ENCODE results near the gene FAM78A. TPM values are rescaled to one million over a fixed set of nuclear protein-coding genes. Genes with fewer than 3 reads are reported as not detected.

Gene FAM78A
- total and polyA plus RNA-seq, 7 donors: 4.3 to 17.6 (median 11.5) TPM

DNA sequence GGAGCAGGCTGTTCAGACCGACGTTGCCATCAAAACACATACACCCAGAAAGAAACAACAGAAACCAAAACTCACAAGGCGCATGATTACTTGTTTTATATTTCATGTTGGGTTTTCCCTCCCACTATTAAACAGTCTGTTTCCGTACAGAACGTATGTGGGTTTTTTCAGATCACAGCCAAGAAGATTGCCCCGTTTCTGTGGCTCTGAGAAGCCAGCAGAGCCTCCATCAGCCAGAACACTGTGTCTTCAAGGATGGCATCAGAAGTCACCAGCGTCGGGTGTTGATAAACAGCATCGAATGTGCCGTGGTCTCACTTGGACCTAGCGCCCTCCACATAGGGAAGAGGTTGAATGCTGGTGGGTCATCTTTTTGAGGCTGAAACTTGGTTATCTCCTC, 42.8 kb downstream of the FAM78A start:
- no peak overlapping the region for H3K4me3 ChIP-seq
- peaks cover 5 to 53% of the 10 kb centered on the region in 2 donors for H3K36me3 ChIP-seq (ENCODE audit: insufficient read depth in 1 of 2, low read depth in 1 of 2)
- DNase-seq (no peak), ATAC-seq (no peak)
- H3K27ac ChIP-seq: no peak overlapping the region
- H3K27me3 ChIP-seq (ENCODE audit: insufficient read depth in 3 of 3, low read length in 2 of 3): no peaks in the 10 kb centered on the region
- TF ChIP-seq, protein P1, sequence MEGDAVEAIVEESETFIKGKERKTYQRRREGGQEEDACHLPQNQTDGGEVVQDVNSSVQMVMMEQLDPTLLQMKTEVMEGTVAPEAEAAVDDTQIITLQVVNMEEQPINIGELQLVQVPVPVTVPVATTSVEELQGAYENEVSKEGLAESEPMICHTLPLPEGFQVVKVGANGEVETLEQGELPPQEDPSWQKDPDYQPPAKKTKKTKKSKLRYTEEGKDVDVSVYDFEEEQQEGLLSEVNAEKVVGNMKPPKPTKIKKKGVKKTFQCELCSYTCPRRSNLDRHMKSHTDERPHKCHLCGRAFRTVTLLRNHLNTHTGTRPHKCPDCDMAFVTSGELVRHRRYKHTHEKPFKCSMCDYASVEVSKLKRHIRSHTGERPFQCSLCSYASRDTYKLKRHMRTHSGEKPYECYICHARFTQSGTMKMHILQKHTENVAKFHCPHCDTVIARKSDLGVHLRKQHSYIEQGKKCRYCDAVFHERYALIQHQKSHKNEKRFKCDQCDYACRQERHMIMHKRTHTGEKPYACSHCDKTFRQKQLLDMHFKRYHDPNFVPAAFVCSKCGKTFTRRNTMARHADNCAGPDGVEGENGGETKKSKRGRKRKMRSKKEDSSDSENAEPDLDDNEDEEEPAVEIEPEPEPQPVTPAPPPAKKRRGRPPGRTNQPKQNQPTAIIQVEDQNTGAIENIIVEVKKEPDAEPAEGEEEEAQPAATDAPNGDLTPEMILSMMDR (IDR thresholded peaks at IDR 0.05): no peak
- peaks cover 22% of the 10 kb centered on the region for H3K4me1 ChIP-seq
- H3K9me3 ChIP-seq: no peaks in the 10 kb centered on the region
- intact Hi-C loops (cut with DNase I): no loop called here
- 89 to 94% (median 89%) methylated on average over 11 of the region's 11 CpGs for WGBS, 3 donors

DNA sequence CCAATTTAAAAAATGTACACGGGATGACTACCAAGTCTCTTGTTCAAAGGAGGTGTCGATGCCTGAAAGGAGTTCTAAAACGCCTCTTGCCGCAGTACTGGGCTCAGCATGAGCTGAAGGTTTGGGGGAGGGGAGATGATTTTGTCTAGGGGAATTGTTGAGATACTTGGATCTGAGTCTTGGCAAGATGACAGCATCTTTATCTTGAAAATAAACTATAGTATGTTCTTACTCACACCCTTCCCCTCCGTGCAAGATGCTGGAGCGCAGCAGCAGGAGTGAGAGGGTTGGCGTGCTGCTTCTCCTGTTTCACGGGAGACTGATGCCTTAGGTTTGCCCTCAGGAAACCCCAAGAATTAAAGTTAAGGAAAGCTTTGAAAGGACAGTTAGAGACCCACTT, 47.3 kb downstream of the FAM78A start:
- Histone ChIP-seq H3K9me3 (no peaks in the 10 kb centered on the region), H3K27ac (no peak overlapping the region), H3K4me1 (peaks cover 7% of the 10 kb centered on the region), H3K4me3 (peak overlapping the region; percentile 22), H3K36me3 (ENCODE audit: insufficient read depth in 1 of 2, low read depth in 1 of 2) (peaks cover under 1 to 65% of the 10 kb centered on the region in 2 donors), H3K27me3 (ENCODE audit: insufficient read depth in 3 of 3, low read length in 2 of 3) (no peaks in the 10 kb centered on the region)
- intact Hi-C loops (cut with DNase I): no loop called here
- 83 to 88% (median 85%) methylated on average over 8 of the region's 8 CpGs for WGBS, 3 donors
- no peak for ATAC-seq
- TF ChIP-seq, protein P1 (IDR thresholded peaks at IDR 0.05): no peak
- no peak for DNase-seq

DNA sequence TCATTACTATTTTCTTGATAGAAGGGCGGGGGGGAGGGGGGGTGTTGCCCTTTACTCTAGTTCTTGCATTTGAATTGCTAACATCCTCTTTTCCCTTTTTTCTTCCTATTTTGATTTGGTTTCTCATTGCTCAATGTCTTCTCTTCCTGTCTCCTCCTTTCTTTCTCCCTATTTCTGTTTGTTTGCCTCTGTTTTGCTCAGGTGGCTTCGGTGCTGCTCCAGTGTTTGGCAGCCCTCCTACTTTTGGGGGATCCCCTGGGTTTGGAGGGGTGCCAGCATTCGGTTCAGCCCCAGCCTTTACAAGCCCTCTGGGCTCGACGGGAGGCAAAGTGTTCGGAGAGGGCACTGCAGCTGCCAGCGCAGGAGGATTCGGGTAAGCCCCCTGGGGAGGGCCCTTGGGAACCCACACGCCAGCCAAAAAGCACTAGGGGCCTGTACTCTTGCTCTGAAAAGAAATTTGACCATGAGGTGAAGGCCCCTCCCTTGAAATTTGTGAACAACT, 48.3 kb downstream of the FAM78A start:
- intact Hi-C loops (cut with DNase I): no loop called here
- no peaks in the 10 kb centered on the region for H3K27me3 ChIP-seq (ENCODE audit: insufficient read depth in 3 of 3, low read length in 2 of 3)
- peaks cover 7% of the 10 kb centered on the region for H3K4me1 ChIP-seq
- H3K9me3 ChIP-seq: no peaks in the 10 kb centered on the region
- 74 to 81% (median 76%) methylated on average over 9 of the region's 9 CpGs for WGBS, 3 donors
- TF ChIP-seq, protein P1 (IDR thresholded peaks at IDR 0.05): no peak
- H3K27ac ChIP-seq: no peak overlapping the region
- DNase-seq: peak in 1 of 2 donors; percentile 16
- peak overlapping the region; percentile 22 for H3K4me3 ChIP-seq
- no peak for ATAC-seq
- H3K36me3 ChIP-seq (ENCODE audit: insufficient read depth in 1 of 2, low read depth in 1 of 2): peaks cover 0 to 62% of the 10 kb centered on the region in 2 donors

DNA sequence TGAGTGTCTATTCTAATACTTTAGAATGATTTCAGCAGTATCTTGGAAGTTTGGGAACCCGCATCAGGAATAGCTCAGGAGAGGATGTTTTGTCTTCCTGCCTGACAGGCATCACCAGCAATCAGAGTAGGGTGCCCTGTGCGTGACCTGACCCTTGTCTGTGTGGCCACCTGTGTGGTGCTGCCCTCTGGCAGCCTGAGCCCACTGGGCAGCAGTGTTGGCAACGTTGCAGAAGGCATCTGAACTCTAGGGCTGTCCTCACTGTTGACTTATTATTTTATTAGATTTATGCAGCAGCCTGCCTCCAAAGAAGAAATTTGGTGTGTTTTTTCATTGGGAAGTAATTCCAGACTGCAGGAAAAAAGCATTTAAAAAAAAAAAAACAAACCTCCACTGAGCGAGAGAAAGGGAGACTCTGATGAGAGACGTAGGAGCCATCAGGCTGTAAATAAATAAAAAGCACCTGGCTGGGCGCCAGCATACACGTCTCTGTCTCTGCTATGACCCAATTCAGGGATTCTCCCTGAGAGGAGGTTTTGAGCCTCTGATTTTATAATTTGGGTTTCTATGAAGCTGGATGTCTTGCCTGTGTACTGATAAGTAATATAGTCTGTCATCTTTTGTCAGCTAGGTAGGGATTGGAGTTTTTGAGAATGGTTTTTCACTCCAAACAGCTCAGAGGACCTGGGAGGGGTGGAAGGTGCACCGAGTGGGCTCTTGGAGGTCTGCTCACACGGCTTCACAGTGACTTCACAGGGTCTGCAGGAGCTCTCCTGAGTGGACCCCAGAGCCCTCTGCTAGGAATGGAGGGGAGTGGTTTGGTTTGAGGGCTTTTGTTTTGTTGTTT, 49.0 kb downstream of the FAM78A start:
- no peaks in the 10 kb centered on the region for H3K27me3 ChIP-seq (ENCODE audit: insufficient read depth in 3 of 3, low read length in 2 of 3)
- ATAC-seq (peak in 2 of 4 donors; percentile 42 to 53), DNase-seq (peak; percentile 27 to 66)
- H3K9me3 ChIP-seq: no peaks in the 10 kb centered on the region
- 44 to 48% (median 48%) methylated on average over 9 of the region's 9 CpGs for WGBS, 3 donors
- no peak overlapping the region for H3K4me3 ChIP-seq
- TF ChIP-seq, protein P1 (IDR thresholded peaks at IDR 0.05): no peak
- H3K4me1 ChIP-seq: peaks cover 7% of the 10 kb centered on the region
- intact Hi-C loops (cut with DNase I): no loop called here
- H3K36me3 ChIP-seq (ENCODE audit: insufficient read depth in 1 of 2, low read depth in 1 of 2): peaks cover 0 to 63% of the 10 kb centered on the region in 2 donors
- no peak overlapping the region for H3K27ac ChIP-seq

Data from psoas muscle (tissue), 8 donors.